ENCODE measurements around the gene JAKMIP3. TPM values are rescaled to one million over a fixed set of nuclear protein-coding genes. Genes with fewer than 3 reads are reported as not detected.

Gene JAKMIP3
- total and polyA plus RNA-seq, 10 of the 15 experiments (the other 5 are each of a cell fraction or from before 2014, with no cell fraction given), result 0.01 TPM; not detected in 7

DNA sequence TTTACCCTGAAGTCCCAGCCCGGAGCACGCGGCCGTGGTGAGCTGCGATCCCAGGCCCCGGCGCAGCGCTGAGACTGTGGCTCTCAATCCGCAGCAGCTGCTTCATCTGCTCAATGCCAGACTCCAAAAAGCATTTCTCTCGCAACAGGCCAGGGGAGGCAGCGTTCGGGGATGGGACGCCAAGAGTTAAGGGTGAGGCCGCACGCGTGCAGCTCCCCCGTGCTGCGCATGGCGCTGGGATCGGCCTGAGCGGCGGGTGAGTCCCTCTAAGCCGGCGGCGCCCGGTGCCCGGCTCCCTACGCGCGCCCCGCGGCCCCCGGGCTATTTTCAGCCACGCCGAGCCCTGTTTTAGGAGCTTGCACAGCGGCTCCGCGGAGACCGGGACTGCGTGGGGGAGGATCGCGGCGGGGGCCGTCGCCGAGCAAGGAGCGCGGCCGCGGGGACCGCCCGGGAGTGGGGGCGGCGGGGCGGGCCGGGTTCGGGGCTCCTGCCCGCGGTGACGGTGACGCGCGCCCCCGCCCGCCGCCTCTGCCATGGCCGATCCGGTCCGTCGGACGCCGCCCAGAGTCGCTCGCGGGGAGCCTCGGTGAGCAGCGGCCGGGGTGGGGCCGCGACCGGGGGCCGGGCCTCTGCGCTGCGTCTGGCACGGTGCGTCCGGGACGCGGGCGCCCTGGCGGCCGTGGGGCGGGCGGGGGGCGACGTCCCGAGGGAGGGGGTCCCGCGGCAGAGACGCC lies 29.4 kb upstream of the JAKMIP3 start:
- DNase-seq (ENCODE audit: low read depth, low spot score), result no peak
- Histone ChIP-seq H3K79me2 (ENCODE audit: control insufficient read depth, insufficient read depth, low read length) (no peaks in the 10 kb centered on the region), H3K27ac (ENCODE audit: control insufficient read depth, insufficient read depth) (no peak overlapping the region), H4K20me1 (ENCODE audit: control insufficient read depth, insufficient read depth) (no peaks in the 10 kb centered on the region), H3K36me3 (ENCODE audit: control insufficient read depth in 2 of 2, insufficient read depth in 2 of 2, low read length in 1 of 2) (no peaks in the 10 kb centered on the region), H3K9me3 (replicated peaks; ENCODE audit: control insufficient read depth, insufficient read depth, low read length) (no peaks in the 10 kb centered on the region), H3K27me3 (replicated peaks in 1 of 2; ENCODE audit: control insufficient read depth in 2 of 2, insufficient read depth in 2 of 2, low read length in 1 of 2) (peaks cover 2 to 4% of the 10 kb centered on the region in 2 experiments; a peak in 3 of 4 replicates), H3K9ac (ENCODE audit: control insufficient read depth, insufficient read depth, low read length) (no peak overlapping the region), H3K4me1 (ENCODE audit: control insufficient read depth, insufficient read depth, low read length) (no peaks in the 10 kb centered on the region), H2AFZ (ENCODE audit: control insufficient read depth, low read depth, low read length) (no peak overlapping the region), H3K4me3 (no peak overlapping the region), H3K4me2 (ENCODE audit: control insufficient read depth, insufficient read depth) (no peak overlapping the region)
- POLR2A ChIA-PET, result no interaction called here
- CTCF ChIA-PET, result no interaction called here
- ATAC-seq, result no peak
- in situ Hi-C loops (cut with MboI), result no loop called here
- intact Hi-C loops (cut with micrococcal nuclease; ENCODE audit: unreplicated experiment), result no loop called here
- peak; percentile 37 for TF ChIP-seq SUZ12 (IDR thresholded peaks at IDR 0.05; ENCODE audit: unreplicated experiment)
- no peak for TF ChIP-seq RFX5 (IDR thresholded peaks at IDR 0.05; ENCODE audit: low read depth, low read length)
- FAIRE-seq, result no peak
- SMC1A ChIA-PET (ENCODE audit: uncharacterized antibody, unreplicated experiment), result no interaction called here
- WGBS (ENCODE audit: insufficient coverage, insufficient replicate concordance, low lambda C conversion rate, missing lambda C conversion rate), result 18% methylated on average over 51 of the region's 100 CpGs
- RAD21 ChIA-PET (ENCODE audit: unreplicated experiment), result no interaction called here
- BruUV-seq (replicated peaks), result no TSS peak

DNA sequence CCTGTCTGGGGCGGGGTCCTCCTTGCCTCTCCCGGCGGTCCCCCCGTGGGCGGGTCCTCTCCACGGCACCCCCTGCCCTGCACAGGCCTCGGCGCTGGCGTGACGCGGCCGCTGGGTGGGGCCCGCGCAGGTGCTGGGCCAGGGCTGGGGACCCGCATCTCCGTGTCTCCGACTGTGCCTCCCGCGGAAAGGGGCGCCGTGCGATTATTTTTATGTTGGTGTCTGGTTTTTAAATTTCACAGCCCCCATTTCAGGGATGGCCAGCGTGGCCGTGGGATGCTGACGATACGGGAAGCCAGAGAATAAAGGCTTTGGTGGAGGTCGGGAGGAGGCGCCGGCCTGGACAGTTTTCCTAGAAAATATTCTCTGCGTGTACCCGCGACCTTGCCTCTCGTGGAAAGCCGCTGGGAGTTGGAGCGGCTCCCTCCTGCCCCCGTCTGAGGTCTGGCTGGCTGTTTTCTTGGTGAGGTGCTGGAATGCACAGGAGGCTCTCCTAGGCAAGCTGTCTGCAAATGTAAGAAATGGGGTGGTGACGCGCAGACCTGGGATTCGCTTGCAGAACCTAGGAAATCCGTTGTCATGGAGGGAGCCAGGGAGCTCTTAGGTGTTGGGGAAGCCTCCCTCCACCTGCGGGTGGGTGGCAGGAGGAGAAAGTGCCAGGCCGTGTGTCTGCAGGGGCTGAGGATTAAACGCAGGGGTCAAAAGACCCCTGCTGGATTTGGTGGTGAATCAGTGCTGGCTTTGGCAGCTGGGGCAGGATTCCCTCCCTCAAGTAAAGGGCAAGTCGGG lies 28.7 kb upstream of the JAKMIP3 start:
- in situ Hi-C loops (cut with MboI) (no loop called here), intact Hi-C loops (cut with micrococcal nuclease; ENCODE audit: unreplicated experiment) (no loop called here)
- DNase-seq (ENCODE audit: low read depth, low spot score) (no peak), ATAC-seq (no peak), FAIRE-seq (no peak)
- Histone ChIP-seq H3K9me3 (replicated peaks; ENCODE audit: control insufficient read depth, insufficient read depth, low read length) (no peaks in the 10 kb centered on the region), H3K36me3 (ENCODE audit: control insufficient read depth in 2 of 2, insufficient read depth in 2 of 2, low read length in 1 of 2) (no peaks in the 10 kb centered on the region), H3K4me2 (ENCODE audit: control insufficient read depth, insufficient read depth) (no peak overlapping the region), H3K4me3 (no peak overlapping the region), H3K27me3 (replicated peaks in 1 of 2; ENCODE audit: control insufficient read depth in 2 of 2, insufficient read depth in 2 of 2, low read length in 1 of 2) (peaks cover 2 to 4% of the 10 kb centered on the region in 2 experiments; a peak in 3 of 4 replicates), H3K27ac (ENCODE audit: control insufficient read depth, insufficient read depth) (no peak overlapping the region), H2AFZ (ENCODE audit: control insufficient read depth, low read depth, low read length) (no peak overlapping the region), H3K9ac (ENCODE audit: control insufficient read depth, insufficient read depth, low read length) (no peak overlapping the region), H3K4me1 (ENCODE audit: control insufficient read depth, insufficient read depth, low read length) (no peaks in the 10 kb centered on the region), H3K79me2 (ENCODE audit: control insufficient read depth, insufficient read depth, low read length) (no peaks in the 10 kb centered on the region), H4K20me1 (ENCODE audit: control insufficient read depth, insufficient read depth) (no peaks in the 10 kb centered on the region)
- ChIA-PET POLR2A (no interaction called here), CTCF (no interaction called here), RAD21 (ENCODE audit: unreplicated experiment) (no interaction called here), SMC1A (ENCODE audit: uncharacterized antibody, unreplicated experiment) (no interaction called here)
- TF ChIP-seq CBFB (IDR thresholded peaks at IDR 0.05; ENCODE audit: low read depth), result no peak
- no TSS peak for BruUV-seq (replicated peaks)
- WGBS (ENCODE audit: insufficient coverage, insufficient replicate concordance, low lambda C conversion rate, missing lambda C conversion rate), result 17% methylated on average over 41 of the region's 44 CpGs

Measured in GM12878 (cell line).